ENCODE measurements around the gene EDDM13. TPM values are rescaled to one million over a fixed set of nuclear protein-coding genes. Genes with fewer than 3 reads are reported as not detected.

The EDDM13 gene
- total and polyA plus RNA-seq, 10 of the 15 experiments (the other 5 are each of a cell fraction or from before 2014, with no cell fraction given): 0.15 to 0.37 TPM; not detected in 8

DNA sequence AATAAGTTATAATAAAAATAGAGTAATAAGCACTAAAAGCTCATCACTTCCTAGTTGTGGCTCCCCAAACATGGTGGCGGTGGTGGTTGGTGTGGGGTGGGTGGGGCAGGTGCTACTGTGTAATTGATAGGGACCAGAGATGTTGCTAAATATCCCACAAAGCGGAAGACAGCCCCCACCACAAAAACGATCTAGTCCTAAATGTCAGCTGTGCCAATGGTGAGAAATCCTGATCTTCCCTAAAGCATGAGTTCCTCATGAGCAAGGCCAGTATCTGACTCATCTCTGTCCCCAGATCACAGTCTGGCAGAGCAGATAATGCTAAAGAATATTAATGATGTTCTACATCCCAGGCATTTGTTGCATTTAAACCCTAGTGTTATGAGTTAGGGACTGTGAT lies 1.9 kb upstream of the EDDM13 start:
- Histone ChIP-seq H3K4me3 (no peak overlapping the region), H3K9ac (ENCODE audit: control insufficient read depth, insufficient read depth, low read length) (no peak overlapping the region), H3K4me2 (ENCODE audit: control insufficient read depth, insufficient read depth) (no peak overlapping the region), H3K79me2 (ENCODE audit: control insufficient read depth, insufficient read depth, low read length) (no peaks in the 10 kb centered on the region), H3K27me3 (replicated peaks in 1 of 2; ENCODE audit: control insufficient read depth in 2 of 2, insufficient read depth in 2 of 2, low read length in 1 of 2) (no peaks in the 10 kb centered on the region), H3K9me3 (replicated peaks; ENCODE audit: control insufficient read depth, insufficient read depth, low read length) (no peaks in the 10 kb centered on the region), H3K27ac (ENCODE audit: control insufficient read depth, insufficient read depth) (no peak overlapping the region), H3K36me3 (ENCODE audit: control insufficient read depth in 2 of 2, insufficient read depth in 2 of 2, low read length in 1 of 2) (no peaks in the 10 kb centered on the region), H2AFZ (ENCODE audit: control insufficient read depth, low read depth, low read length) (no peak overlapping the region), H4K20me1 (ENCODE audit: control insufficient read depth, insufficient read depth) (no peaks in the 10 kb centered on the region), H3K4me1 (ENCODE audit: control insufficient read depth, insufficient read depth, low read length) (no peaks in the 10 kb centered on the region)
- no peak for TF ChIP-seq POU2F2 (IDR thresholded peaks at IDR 0.05; ENCODE audit: borderline replicate concordance, low read depth, low read length)
- no peak for TF ChIP-seq HCFC1 (IDR thresholded peaks at IDR 0.05; ENCODE audit: low read length)
- no peak for TF ChIP-seq BHLHE40 (IDR thresholded peaks at IDR 0.05; ENCODE audit: borderline replicate concordance in 1 of 2, low read depth in 2 of 2, low read length in 1 of 2)
- TF ChIP-seq RB1 (IDR thresholded peaks at IDR 0.05; ENCODE audit: borderline replicate concordance): no peak
- TF ChIP-seq ZZZ3 (IDR thresholded peaks at IDR 0.05; ENCODE audit: control insufficient read depth, insufficient read length, low read depth): no peak
- no peak for TF ChIP-seq FOXK2 (IDR thresholded peaks at IDR 0.05)
- no peak for TF ChIP-seq ZNF217 (IDR thresholded peaks at IDR 0.05)
- TF ChIP-seq NFYA (IDR thresholded peaks at IDR 0.05; ENCODE audit: borderline replicate concordance, low read depth, low read length): no peak
- no peak for TF ChIP-seq BMI1 (IDR thresholded peaks at IDR 0.05; ENCODE audit: borderline replicate concordance)
- TF ChIP-seq SIX5 (IDR thresholded peaks at IDR 0.05; ENCODE audit: low read depth, low read length, severe bottlenecking): no peak
- TF ChIP-seq, protein P1, sequence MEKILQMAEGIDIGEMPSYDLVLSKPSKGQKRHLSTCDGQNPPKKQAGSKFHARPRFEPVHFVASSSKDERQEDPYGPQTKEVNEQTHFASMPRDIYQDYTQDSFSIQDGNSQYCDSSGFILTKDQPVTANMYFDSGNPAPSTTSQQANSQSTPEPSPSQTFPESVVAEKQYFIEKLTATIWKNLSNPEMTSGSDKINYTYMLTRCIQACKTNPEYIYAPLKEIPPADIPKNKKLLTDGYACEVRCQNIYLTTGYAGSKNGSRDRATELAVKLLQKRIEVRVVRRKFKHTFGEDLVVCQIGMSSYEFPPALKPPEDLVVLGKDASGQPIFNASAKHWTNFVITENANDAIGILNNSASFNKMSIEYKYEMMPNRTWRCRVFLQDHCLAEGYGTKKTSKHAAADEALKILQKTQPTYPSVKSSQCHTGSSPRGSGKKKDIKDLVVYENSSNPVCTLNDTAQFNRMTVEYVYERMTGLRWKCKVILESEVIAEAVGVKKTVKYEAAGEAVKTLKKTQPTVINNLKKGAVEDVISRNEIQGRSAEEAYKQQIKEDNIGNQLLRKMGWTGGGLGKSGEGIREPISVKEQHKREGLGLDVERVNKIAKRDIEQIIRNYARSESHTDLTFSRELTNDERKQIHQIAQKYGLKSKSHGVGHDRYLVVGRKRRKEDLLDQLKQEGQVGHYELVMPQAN (conservative IDR thresholded peaks at IDR 0.05): no peak
- TF ChIP-seq GABPA (IDR thresholded peaks at IDR 0.05; ENCODE audit: low read depth): no peak
- no peak for TF ChIP-seq ZSCAN29 (IDR thresholded peaks at IDR 0.05)
- ChIA-PET SMC1A (ENCODE audit: uncharacterized antibody, unreplicated experiment) (interaction anchor here (1.3 kb wide), 1 partner anchor 17 kb away, joined by 3 read pairs; no protein-coding TSS in a partner anchor), RAD21 (ENCODE audit: unreplicated experiment) (interaction anchor here (1.5 kb wide), 1 partner anchor 63 kb away, joined by 6 read pairs; no protein-coding TSS in a partner anchor), CTCF (interaction anchor here (0.8 to 4.6 kb wide), 3 partner anchors 17 to 78 kb away, joined by 3 to 24 read pairs (median 5); no protein-coding TSS in a partner anchor), POLR2A (interaction anchor here (0.6 kb wide), 1 partner anchor 150 kb away, joined by 4 read pairs; no protein-coding TSS in a partner anchor)
- intact Hi-C loops (cut with micrococcal nuclease; ENCODE audit: unreplicated experiment) (no loop called here), in situ Hi-C loops (cut with MboI) (no loop called here)
- ATAC-seq: no peak
- no peak for DNase-seq (ENCODE audit: low read depth, low spot score)
- 64% methylated on average over 3 of the region's 3 CpGs for WGBS (ENCODE audit: insufficient coverage, insufficient replicate concordance, low lambda C conversion rate, missing lambda C conversion rate)
- no TSS peak for BruUV-seq (replicated peaks)
- FAIRE-seq: no peak
